GM19351 (cell line): Measurements from ENCODE around the gene SHISAL1.

Experiments used
- ATAC-seq: cut with Tn5 transposase; IDR thresholded peaks from one replicate; pipeline ENCODE4 v1.9.1; 2021; ENCODE audit warnings: mild to moderate bottlenecking, moderate library complexity; ENCODE audit not compliant: unreplicated experiment

Gene SHISAL1

GRCh38 chr22:44197271-44197670, 115.5 kb downstream of the SHISAL1 start:
- ATAC-seq, result no peak

- ATAC-seq, result no peak
These were observed 116.0 kb downstream of the SHISAL1 start for GRCh38 chr22:44196731-44197131.

DNA sequence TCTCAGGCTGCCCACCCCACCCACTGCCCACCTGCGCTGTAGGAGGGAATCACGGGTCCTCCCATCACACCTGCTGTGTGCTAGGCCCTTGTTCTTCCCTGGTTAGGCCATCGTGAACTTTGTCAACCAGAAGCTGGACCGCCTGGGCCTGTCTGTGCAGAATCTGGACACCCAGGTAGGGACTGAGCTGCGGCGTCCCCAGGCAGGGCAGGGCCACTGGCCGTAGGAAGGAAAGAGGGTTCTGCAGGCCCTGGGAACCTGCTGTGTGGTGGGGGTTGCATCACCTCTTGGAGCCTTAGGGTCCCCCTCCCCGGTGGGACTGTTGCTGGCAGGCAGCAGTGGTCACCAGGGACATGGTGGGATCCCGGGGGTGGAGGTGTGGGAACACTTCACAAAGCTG, 116.5 kb downstream of the SHISAL1 start:
- ATAC-seq, result no peak

GRCh38 chr22:44195189-44195871, 117.4 kb downstream of the SHISAL1 start:
- ATAC-seq, result no peak

- ATAC-seq, result no peak
These were observed 118.2 kb downstream of the SHISAL1 start for GRCh38 chr22:44194569-44194968.
